GM21786 (cell line): Measurements from ENCODE around the gene CATSPERB.
"Not testable (repeated sequence)": the region's sequence is repeated elsewhere in the genome, so short reads cannot be mapped to it uniquely, and the experiment has no call there.

Source experiments
- ATAC-seq: cut with Tn5 transposase; IDR thresholded peaks from one replicate; pipeline ENCODE4 v1.9.1; 2021; ENCODE audit not compliant: unreplicated experiment

CATSPERB gene

DNA sequence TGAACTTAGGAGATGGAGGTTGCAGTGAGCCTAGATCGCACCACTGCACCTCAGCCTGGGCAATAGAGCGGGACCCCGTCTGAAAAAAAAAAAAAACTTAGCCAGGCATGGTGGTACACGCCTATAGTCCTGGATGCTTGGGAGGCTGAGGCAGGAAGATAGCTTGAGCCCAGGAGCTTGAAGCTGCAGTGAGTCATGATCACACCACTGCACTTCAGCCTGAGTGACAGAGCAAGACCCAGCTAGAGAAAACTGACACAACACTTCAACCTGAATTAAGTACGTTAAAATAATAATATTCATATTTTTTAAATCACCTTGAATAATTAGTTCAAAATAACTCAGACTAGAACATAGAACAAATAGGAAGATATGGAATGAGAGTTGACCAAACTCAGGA, 5.7 kb upstream of the CATSPERB start:
- no peak for ATAC-seq

DNA sequence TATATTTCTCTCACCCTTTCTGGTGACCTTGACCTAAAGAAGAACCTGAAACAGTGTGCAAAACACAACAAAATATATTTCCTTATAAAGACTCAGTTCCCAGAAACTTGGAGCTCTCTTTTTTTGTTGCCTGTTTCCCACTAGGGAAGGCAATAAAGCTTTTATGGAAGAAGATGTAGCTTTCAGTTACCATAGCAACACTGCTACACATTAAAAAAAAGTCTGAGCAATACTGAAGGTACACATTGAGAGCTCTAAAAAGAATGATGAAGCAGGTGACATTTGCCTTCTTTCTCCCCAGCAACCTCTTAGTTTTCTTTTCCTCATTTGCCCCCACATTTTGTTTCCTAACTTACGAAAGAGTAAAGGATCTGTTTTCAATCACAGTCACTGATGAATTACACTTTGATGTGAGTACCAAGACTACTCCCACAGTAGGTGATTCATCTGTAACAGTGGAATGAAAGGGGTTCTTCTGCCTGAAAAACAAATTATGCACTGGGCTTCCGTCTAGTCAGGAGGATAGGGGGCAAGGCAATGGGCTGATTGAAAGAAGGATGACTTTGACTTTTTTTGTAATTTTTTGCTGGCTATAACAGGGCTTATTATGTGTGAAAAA, 1.1 kb upstream of the CATSPERB start:
- no peak for ATAC-seq

DNA sequence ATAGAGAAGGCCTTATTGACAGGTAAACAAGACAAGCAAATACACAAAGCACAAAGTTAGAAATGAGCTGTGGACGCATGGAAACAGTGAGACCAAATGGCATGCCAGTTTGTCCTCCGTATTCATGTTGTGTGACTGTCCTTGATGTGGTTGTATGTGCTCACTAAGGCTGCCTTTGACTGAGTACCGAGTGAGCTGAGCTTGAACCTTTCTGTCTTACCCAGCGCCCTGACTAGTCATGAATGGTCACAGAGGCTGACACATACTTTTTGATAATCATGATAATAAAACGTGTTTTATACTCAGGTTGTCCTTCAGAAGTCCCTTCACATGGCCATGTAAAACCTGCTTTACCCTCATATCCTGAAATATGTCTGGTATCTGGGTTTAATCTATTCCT, 553 bp upstream of the CATSPERB start:
- no peak for ATAC-seq

DNA sequence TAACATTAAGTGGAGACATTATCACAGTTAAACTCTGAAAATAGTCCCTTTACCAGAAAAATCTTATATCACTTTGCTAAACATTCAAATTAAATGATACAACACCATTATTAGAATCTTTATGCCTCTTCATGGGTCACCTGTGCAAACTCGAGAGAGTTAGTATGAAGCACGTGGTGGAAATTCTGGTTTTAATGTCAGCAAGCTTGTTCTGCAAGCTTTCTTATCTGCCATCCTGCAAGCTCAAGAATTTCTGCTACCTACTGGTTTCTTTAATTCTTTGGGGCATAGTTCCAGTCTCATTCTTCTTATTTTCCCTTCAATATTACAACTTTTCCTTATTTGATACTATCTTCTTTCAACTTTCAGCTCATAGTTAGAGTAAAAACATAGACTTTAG, 868 bp downstream of the CATSPERB start:
- ATAC-seq = no peak

DNA sequence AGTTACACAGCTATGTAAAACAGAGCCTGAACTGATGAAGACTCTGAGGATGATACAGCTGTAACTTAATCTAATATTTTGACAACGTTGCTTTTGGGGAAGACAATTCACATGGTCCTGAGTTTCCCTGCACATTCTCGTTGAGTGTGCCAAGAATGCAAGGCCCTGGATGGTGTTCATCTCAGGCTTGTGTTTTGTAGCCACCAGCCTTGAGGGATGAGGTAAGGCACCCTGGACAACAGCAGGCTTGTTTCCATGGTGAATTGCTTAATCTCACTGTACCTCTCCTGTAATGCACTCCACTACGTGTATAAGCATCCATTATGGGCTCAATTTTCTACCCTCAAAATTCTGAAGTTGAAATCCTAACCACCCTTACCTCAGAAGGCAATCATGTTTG, 2.1 kb downstream of the CATSPERB start:
- ATAC-seq = no peak

DNA sequence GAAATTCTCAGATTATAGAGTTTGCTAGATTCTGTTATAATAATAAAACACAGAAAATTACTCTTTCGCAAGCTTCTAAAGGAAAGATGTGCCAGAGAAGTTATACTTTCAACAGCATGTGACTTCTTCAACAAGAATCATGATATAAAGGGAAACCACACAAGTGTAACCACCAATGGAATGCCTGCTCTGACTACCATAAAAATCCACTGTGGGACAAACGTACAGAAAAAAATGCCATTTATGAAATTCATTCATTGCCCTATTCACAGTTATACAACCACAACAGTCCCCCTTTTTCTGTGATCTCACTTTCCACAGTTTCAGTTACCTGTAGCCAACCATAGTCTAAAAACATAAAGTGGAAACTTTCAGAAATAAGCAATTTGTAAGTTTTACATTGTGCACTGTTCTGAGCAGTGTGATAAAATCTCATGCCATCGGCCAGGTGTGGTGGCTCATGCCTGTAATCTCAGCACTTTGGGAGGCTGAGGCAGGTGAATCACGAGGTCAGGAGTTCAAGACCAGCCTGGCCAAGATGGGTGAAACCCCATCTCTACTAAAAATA, 3.2 kb downstream of the CATSPERB start:
- no peak for ATAC-seq

DNA sequence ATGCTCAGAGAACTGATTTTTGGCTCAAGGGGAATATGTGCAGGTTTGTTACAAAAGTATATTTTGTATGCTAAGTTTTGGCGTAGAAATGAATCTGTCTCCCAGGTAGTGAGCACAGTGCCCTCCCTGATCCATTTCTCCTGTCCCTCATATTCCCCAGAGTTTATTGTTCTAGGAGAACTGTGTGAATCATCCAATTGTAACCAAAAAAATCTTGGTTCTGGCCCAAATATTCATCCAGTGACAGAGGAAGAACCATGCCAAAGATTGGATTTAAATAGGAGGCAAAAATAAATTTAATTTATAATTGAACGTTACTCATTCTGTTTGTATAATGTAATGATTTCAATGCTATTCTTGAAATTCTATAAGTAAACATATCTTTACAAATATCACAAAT, 4.8 kb downstream of the CATSPERB start:
- no peak for ATAC-seq

DNA sequence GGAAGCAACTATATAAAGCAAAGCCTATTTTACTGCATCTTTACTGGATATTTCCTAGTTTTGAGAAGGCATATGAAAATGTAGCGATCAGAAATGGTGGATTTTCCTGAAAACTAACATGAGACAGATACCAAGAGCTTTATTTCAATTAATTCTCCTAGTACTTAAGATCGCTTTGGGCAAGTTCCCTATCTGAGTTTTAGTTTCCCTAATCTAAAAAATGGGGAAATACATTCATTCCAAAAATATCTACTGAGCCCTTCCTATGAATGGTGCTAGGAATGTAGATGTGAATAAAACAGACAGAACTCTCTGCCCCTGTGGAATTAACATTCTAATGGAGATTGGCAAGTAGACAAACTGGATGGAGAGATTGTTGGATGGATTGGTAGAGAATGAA, 8.4 kb downstream of the CATSPERB start:
- no peak for ATAC-seq

DNA sequence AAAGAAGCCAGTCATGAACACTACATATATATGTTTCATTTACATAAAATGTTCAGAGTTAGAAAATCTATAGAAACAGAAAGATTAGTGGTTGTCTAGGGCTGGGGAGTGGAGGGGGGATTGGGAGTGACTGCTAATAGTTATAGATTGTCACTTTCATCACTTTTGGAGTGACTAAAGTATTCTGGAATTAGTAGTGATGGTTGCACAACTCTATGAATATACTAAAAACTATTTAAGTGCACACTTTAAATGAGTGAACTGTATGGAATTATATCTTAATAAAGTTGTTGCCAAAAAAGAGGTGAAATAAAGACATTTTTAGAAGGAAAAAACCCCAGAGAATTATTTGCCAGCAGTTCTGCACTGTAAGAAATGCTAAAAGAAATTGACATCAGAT, 9.5 kb downstream of the CATSPERB start:
- ATAC-seq = no peak

DNA sequence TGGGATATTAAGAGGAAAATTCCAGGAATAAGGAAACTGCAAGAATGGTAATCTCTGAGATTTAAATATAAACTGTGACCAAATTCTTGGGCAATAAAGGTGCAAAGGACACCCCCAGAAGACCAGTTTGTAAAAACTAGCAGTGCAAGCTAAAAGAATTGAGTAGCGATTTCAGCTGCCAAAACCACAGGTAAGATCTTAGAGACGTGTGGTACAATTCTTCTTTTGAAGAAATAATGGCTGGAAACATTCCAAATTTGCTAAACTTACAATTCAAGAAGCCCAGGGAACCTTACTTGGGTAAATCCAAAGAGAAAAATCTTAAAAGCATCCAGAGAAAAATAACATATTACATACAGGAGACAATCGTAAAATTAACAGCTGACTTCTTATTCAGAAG, 12.0 kb downstream of the CATSPERB start:
- no peak for ATAC-seq

DNA sequence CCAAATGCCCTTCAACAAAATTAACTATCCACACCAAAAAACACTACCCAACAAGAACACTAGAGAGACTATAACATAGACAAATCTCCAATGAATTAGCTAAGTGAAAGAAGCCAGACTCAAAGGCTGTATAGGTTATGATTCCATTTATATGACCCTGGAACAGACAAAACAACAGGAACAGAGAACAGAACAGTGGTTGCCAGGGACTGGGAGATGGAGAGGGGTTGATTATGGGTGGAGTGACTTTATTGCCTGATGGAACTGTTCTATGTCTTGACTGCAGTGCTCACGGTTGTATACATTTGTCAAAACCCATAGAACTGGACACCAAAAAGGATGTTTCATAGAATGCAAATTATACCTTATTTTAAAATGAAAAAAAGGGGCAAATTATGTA, 14.9 kb downstream of the CATSPERB start:
- ATAC-seq = no peak

DNA sequence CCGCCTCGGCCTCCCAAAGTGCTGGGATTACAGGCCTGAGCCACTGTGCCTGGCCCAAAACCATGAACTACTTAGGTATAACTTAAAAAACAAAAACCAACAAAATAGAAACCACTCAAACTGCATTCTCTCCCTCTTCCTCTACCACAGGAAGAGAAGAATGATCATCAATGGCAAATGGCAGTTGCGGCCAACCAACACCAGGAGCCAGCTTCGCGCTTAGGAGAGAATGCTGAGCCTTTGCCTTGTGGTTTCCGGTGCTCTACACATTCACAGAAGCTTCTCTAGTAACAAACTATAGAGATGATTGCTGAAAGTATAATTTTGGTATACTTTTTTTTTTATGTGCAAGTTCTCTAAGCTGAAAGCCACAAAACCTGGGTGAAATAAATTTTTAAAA, 17.1 kb downstream of the CATSPERB start:
- ATAC-seq = no peak

DNA sequence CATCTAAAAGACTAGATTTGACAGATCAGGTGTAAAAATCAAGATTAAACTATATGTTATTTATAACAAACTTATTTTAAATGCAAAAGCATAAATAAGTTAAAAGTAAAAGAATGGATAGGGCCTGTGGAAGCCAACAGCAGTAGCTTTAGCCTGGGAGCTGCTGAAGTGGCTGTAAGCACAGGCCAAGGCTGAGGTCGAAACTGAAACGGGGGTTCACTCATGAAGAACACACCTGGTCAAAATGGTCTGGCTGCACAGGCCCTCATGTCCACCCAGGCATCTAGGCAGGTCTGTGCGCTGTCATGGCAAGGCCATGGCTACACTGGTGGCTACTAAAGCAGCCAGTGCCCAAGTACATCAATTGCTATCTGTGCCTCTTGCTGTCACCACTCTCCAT, 23.1 kb downstream of the CATSPERB start:
- ATAC-seq = no peak

DNA sequence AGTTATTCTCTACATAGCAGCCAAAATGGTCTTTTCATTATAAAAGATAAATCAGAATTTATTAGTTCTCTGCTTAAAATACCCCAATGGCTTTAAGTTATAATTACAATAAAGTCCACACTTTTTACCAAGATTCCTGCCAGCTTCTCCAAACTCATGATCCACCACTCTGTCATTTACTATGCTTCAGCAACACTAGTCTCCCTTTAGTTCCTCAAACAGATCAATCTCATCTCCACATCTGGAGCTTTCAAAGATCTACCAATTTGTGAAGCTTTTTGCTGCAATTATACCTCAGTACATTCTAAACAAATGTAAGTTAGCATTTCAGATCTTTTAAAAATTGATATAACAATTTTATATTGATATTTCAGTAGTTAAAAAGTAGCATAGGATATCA, 24.9 kb downstream of the CATSPERB start:
- no peak for ATAC-seq

DNA sequence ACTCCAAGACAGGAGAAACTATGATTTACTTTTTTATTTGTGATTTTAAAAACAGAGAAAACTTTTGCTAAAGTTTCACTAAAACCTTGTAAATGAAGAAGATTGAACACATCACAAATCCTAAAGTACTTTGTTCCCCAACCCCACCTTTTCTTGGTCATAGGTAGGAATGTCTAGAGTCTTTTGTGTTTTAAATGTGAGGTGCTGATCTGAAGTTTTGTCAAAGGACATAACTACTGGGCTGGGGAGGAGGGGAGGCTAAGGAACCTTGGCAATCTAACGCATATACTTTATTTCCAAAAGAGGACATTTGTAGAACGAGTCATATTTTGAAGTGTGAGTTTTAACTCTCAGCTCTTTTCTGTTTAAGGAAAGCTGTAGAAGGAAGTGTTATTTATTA, 37.2 kb downstream of the CATSPERB start:
- ATAC-seq = no peak

DNA sequence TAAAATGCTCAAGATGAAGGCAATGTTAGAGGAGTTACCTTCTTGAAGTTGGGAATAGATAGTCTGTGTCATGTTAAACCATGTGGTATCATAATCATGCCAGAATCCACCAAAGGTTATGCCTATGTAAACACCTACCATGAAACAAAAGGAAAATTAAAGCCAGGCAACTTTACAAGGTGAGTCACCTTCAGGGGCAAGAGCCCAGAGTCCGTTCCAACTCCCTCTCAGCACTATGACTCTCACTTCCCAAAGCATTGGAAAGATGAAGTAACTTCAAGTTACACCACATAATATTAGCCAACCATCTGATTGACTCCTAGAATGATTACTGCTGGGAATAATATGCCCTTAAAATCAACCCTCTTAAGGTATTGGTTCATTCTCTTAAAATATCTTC, 38.5 kb downstream of the CATSPERB start:
- ATAC-seq = no peak

DNA sequence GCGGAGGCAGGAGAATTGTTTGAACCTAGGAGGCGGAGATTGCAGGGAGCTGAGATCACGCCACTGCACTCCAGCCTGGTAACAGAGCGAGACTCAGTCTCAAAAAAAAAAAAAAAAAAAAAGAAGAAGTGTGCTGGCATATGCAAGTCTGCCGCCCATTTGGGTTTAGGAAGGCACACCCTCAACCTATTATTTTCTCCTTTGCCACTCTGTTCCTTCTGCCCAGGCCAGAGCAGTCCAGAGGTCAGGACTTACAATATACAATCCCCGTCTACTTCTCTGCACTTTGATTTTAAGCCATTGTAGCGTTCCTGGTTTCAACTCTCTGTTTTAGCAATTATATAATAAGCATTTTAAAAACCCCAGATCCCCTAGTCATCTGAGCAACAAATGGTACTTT, 39.8 kb downstream of the CATSPERB start:
- ATAC-seq = no peak

DNA sequence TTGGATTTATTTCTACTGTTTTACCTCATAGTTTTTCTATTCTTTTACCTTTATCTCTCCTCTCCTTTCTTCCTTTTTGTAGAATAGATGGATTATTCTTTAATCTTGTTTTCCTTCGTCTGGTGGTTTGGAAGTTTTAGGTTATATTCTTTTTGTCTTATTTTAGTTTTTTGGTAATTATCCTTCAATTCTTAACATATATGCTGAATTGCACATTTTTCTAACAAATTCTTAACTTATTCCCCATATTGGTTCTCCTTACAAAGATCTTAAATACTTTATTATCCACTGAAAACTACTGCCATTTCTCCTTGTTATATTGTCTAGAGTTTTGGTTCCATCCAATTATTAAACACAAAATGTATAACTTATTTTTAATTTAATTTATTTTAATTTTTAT, 42.3 kb downstream of the CATSPERB start:
- ATAC-seq = no peak

DNA sequence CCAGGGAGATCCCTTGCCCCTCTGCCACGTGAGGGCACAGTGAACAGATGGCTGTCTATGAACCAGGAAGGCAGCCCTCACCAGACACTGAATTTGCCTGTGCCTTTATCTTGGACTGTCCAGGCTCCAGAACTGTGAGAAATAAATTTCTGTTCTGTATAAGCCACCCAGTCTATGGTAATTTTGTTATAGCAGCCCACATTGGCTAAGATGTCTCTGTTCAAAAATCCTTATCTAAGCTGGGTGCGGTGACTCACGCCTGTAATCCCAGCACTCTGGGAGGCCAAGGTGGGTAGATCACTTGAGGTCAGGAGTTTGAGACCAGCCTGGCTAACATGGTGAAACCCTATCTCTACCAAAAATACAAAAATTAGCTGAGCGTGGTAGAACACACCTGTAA, 44.5 kb downstream of the CATSPERB start:
- ATAC-seq = not testable (repeated sequence)

DNA sequence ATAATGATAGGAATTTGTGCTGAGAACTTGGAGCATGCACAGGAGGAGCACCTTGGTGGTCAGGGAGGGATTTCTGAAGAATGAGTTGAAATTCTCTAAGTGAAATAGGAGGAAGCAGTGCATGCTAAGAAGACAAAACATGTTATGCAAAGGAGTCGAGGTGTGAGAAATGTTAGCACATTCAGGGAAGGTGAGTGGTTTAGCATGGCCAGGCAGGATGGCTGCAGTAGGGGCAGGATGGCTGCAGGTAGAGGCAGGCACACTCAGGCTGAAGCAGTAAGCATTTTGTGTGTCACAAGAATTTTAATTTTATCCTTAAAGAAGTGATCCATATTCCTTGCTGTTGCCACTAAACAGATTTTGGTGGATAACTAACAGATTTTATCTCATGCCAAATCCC, 46.3 kb downstream of the CATSPERB start:
- ATAC-seq = no peak

DNA sequence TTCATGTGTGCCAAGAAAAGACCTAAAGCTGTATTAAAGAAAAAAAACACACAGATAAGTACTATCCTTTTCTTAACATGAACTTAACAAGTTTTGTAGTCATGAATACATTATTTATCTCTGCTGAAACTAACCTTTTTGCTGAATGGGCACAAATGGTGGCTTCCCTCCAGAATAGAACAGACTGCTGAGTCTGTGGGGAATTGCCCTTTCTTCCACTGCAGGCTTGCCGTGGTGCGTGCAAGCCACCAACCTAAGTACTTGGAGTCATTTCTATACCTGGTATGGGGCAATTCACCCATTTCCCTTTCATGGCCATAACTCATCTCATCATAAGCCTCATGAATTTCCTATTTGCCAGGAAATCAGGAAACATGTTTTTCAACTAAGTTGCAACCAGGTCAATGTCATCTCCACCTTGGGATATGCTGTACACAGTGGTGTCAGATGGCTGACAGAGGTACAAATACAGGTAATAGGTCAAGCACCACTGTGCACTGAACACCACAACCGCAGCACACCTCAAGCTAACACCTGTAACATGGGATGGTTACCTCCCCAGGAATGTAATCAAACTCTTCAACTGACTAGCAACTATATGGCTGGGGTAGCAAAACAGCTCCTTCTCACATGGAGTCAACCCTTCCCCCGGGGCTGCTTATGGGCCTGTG, 49.9 kb downstream of the CATSPERB start:
- ATAC-seq = no peak

DNA sequence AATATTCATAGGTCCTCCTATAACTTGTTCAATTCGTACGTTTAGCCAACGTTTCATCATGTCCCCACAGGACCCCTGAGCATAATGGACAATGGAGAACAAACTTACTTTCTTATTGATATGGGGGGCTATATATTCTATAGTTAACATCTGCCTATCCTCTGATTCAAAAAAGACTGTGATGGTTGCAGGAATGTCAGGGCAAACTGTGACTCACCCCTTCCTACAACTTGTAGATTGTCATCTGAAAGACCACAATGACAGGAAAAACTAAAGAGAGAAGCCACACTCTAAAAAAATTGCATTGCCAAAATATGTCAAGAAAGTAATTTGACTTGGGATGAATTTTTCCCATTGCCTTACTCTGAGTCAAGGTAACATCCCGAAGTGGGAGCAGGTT, 50.8 kb downstream of the CATSPERB start:
- no peak for ATAC-seq

DNA sequence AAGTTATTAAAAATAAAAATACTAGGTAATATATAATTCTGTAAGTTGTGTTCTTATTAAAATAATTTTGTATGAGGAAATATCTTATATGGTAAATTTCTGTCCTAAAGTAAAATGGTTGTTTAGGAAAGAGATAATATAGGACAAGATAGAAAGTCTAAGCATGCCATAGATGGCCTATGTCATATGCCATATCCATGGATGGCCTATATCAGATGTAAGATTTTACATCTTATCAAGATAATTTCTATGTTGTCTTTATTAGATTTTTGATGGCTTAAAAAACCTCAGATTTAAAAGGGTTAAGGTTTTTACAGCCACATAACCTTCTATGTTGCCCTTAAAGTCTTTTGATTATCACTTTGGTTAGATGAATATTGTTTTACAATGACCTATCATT, 52.6 kb downstream of the CATSPERB start:
- ATAC-seq = no peak
